ENCODE results near the gene AKR7A2. TPM values are rescaled to one million over a fixed set of nuclear protein-coding genes. Genes with fewer than 3 reads are reported as not detected.

The AKR7A2 gene
- total RNA-seq, 1 donor from 2014 or later, result 67.8 TPM

DNA sequence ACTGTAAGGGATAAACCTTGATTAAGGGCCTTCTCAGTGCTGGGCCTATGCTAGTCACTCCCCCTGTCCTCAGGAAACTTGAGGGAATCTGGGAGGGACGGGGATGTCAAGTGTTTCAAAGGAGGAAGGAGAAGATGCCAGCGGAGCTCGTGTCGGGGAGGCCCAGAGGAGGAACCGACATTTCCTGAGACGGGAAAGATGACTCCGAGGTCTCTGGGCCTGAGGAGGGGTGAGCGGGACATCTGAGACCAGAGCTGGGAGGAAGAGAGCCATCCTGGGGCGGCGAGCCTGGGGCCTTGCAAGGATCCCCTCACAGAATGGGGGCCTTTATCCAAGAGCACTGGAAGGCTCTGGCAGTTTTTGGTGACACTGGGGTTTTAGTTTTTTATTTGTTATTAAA is 10.5 kb upstream of the AKR7A2 start:
- TF ChIP-seq, protein P1, sequence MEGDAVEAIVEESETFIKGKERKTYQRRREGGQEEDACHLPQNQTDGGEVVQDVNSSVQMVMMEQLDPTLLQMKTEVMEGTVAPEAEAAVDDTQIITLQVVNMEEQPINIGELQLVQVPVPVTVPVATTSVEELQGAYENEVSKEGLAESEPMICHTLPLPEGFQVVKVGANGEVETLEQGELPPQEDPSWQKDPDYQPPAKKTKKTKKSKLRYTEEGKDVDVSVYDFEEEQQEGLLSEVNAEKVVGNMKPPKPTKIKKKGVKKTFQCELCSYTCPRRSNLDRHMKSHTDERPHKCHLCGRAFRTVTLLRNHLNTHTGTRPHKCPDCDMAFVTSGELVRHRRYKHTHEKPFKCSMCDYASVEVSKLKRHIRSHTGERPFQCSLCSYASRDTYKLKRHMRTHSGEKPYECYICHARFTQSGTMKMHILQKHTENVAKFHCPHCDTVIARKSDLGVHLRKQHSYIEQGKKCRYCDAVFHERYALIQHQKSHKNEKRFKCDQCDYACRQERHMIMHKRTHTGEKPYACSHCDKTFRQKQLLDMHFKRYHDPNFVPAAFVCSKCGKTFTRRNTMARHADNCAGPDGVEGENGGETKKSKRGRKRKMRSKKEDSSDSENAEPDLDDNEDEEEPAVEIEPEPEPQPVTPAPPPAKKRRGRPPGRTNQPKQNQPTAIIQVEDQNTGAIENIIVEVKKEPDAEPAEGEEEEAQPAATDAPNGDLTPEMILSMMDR (IDR thresholded peaks at IDR 0.05), result no peak
- Mint-ChIP-seq H3K9me3 (ENCODE audit: unreplicated experiment) (no peaks in the 10 kb centered on the region), H3K27me3 (ENCODE audit: unreplicated experiment) (no peaks in the 10 kb centered on the region), H3K4me1 (ENCODE audit: unreplicated experiment) (no peaks in the 10 kb centered on the region), H3K27ac (ENCODE audit: unreplicated experiment) (no peak overlapping the region), H3K36me3 (ENCODE audit: unreplicated experiment) (peaks cover 33% of the 10 kb centered on the region), H3K4me3 (ENCODE audit: unreplicated experiment) (no peak overlapping the region)
- DNase-seq (ENCODE audit: extremely low spot score, unreplicated experiment), result no peak

DNA sequence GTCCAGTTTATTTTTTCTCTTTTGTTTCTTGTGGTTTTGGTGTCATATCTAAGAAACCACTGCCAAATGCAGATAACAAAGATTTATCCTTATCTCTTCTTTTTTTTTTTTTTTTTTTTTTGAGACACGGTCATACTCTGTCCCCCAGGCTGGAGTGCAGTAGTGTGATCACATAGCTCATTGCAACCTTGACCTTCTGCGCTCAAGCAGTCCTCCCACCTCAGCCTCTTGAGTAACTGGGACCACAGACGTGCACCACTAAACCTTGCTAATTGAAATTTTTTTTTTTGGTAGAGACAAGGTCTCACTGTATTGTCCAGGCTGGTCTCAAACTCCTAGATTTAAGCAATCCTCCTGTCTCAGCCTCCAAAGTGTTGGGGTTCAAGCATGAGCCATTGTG is 9.1 kb upstream of the AKR7A2 start:
- no peaks in the 10 kb centered on the region for H3K27me3 Mint-ChIP-seq (ENCODE audit: unreplicated experiment)
- peaks cover 3% of the 10 kb centered on the region for H3K4me1 Mint-ChIP-seq (ENCODE audit: unreplicated experiment)
- no peak overlapping the region for H3K4me3 Mint-ChIP-seq (ENCODE audit: unreplicated experiment)
- no peak overlapping the region for H3K27ac Mint-ChIP-seq (ENCODE audit: unreplicated experiment)
- TF ChIP-seq, protein P1 (IDR thresholded peaks at IDR 0.05), result no peak
- no peak for DNase-seq (ENCODE audit: extremely low spot score, unreplicated experiment)
- peaks cover 31% of the 10 kb centered on the region for H3K36me3 Mint-ChIP-seq (ENCODE audit: unreplicated experiment)
- H3K9me3 Mint-ChIP-seq (ENCODE audit: unreplicated experiment), result no peaks in the 10 kb centered on the region

DNA sequence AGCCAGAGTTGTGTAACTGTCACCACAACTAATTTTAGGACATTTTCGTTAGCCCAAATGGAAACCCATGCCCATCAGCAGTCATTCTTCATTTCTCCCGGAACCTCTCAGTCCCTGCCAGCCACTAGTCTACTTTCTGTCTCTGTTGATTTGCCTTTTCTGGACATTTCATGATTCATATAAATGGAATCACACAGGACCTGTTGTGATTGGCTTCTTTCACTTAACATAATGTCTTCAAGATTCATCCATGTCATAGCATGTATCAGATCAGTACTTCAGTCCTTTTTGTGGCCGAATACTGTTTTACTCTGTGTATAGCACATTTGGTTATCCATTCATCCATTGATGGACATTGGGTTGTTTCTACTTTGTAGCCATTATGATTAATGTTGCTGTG is 7.3 kb upstream of the AKR7A2 start:
- no peaks in the 10 kb centered on the region for H3K27me3 Mint-ChIP-seq (ENCODE audit: unreplicated experiment)
- no peaks in the 10 kb centered on the region for H3K9me3 Mint-ChIP-seq (ENCODE audit: unreplicated experiment)
- no peak overlapping the region for H3K27ac Mint-ChIP-seq (ENCODE audit: unreplicated experiment)
- no peak for DNase-seq (ENCODE audit: extremely low spot score, unreplicated experiment)
- H3K4me3 Mint-ChIP-seq (ENCODE audit: unreplicated experiment), result no peak overlapping the region
- peaks cover 21% of the 10 kb centered on the region for H3K4me1 Mint-ChIP-seq (ENCODE audit: unreplicated experiment)
- TF ChIP-seq, protein P1 (IDR thresholded peaks at IDR 0.05), result no peak
- peaks cover 26% of the 10 kb centered on the region for H3K36me3 Mint-ChIP-seq (ENCODE audit: unreplicated experiment)

DNA sequence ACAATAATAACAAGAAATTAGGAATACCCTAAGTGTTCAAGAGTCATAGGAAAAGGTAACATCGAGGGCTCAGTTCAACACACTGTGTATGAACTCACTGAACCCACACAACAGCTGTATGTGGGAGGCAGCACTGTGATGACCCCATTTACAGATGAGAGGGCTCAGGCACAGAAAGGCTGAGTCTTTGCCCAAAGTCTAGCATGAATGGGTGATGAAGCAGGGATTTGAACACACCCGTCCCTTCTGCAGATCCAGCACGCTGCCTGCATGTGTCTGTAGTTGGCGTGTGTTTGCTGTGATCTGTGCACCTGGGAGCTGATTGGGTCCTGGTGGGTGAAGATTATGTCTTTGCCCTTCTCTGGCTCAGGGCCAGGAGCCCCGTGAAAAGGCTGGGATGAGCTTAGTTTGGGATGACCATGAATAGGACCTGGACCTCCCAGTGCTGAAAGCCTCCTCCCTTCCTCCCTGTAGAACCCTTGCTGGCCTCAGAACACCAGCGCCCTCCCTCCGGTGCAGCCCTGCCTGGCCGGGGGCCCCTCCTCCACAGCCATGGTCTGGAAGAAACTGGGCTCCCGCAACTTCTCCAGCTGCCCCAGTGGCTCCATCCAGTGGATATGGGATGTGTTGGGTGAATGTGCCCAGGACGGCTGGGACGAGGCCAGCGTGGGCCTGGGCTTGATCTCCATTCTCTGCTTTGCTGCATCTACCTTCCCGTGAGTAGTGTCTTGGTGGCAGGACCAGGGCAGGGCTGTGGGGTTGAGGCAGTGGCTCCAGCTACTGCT is 5.4 kb upstream of the AKR7A2 start:
- TF ChIP-seq, protein P1 (IDR thresholded peaks at IDR 0.05), result no peak
- H3K4me1 Mint-ChIP-seq (ENCODE audit: unreplicated experiment), result peaks cover 30% of the 10 kb centered on the region
- no peak overlapping the region for H3K27ac Mint-ChIP-seq (ENCODE audit: unreplicated experiment)
- DNase-seq (ENCODE audit: extremely low spot score, unreplicated experiment), result no peak
- peaks cover 19% of the 10 kb centered on the region for H3K36me3 Mint-ChIP-seq (ENCODE audit: unreplicated experiment)
- H3K27me3 Mint-ChIP-seq (ENCODE audit: unreplicated experiment), result no peaks in the 10 kb centered on the region
- no peak overlapping the region for H3K4me3 Mint-ChIP-seq (ENCODE audit: unreplicated experiment)
- no peaks in the 10 kb centered on the region for H3K9me3 Mint-ChIP-seq (ENCODE audit: unreplicated experiment)

DNA sequence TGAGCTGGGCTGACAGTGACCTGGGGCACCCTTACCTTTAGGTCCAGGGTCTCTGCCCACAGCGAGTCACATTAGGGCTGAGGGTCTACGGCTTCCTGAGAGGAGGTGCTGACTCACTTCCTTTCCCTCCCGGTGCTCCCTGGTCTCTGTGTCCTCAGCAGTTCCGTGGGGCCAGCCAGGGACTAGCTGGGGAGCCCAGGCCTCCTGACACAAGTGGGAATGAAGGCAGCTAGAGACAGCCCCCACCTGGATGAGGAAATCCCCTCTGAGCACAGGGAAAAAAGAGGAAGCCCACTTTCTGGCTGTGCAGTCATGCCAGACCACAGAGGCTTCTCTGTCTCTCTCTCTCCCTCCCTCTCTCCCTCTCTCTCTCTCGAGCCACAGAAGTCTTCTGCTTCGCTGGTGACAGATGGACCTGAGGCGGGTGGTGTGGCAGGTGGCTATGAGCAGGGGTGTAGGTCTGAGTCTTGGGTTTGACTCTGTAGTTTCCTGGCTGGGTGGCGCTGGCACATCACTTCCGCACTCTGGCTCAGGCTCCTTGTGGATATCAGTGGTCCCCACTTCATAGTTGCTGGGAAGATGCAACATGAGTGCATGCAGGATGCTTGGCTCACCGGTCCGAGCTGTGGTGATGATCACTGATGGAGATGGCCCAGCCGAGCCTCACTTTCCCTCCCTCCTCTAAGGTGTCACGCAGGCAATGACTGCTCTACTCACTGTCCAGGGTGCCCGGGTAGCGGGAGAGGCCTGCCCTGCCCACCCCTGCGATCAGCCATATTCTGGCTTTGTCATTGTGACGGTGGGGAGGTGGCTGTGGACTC is 3.6 kb upstream of the AKR7A2 start:
- Mint-ChIP-seq H3K27ac (ENCODE audit: unreplicated experiment) (no peak overlapping the region), H3K4me3 (ENCODE audit: unreplicated experiment) (no peak overlapping the region), H3K9me3 (ENCODE audit: unreplicated experiment) (no peaks in the 10 kb centered on the region), H3K36me3 (ENCODE audit: unreplicated experiment) (peaks cover 18% of the 10 kb centered on the region), H3K27me3 (ENCODE audit: unreplicated experiment) (no peaks in the 10 kb centered on the region), H3K4me1 (ENCODE audit: unreplicated experiment) (peaks cover 39% of the 10 kb centered on the region)
- DNase-seq (ENCODE audit: extremely low spot score, unreplicated experiment), result no peak
- TF ChIP-seq, protein P1 (IDR thresholded peaks at IDR 0.05), result no peak
